Neural crest cell (in vitro differentiated cells): ENCODE results near the gene GOLGA6L2. TPM values are rescaled to one million over a fixed set of nuclear protein-coding genes. Genes with fewer than 3 reads are reported as not detected.
"Not testable (repeated sequence)": the region's sequence is repeated elsewhere in the genome, so short reads cannot be mapped to it uniquely, and the experiment has no call there.

ENCODE experiments used
- DNase-seq: peaks from one replicate; pipeline ENCODE4 v3.0.0; 2021; ENCODE audit warnings: low read depth, mixed read lengths, low spot score
- H3K27ac Mint-ChIP-seq: one replicate; pipeline ENCODE4 v1.8.0; 2021; ENCODE audit warnings: mild to moderate bottlenecking, mixed read lengths; ENCODE audit not compliant: unreplicated experiment
- H3K27me3 Mint-ChIP-seq: 2 replicates; pipeline ENCODE4 v1.8.0; 2021; ENCODE audit warnings: low read depth, mild to moderate bottlenecking, mixed read lengths
- H3K36me3 Mint-ChIP-seq: 2 replicates; pipeline ENCODE4 v1.8.0; 2021; ENCODE audit warnings: low read depth, mild to moderate bottlenecking, mixed read lengths
- H3K4me1 Mint-ChIP-seq: 2 replicates; pipeline ENCODE4 v1.8.0; 2021; ENCODE audit warnings: mixed read lengths
- H3K4me3 Mint-ChIP-seq: one replicate; pipeline ENCODE4 v1.8.0; 2021; ENCODE audit warnings: mild to moderate bottlenecking, mixed read lengths
- H3K9me3 Mint-ChIP-seq: 2 replicates; pipeline ENCODE4 v1.8.0; 2021; ENCODE audit warnings: mixed read lengths
- CTCF ChIP-seq: fragments of 200-600 bp; sonication (generic); conservative IDR thresholded peaks from 2 replicates; pipeline ENCODE4 v1.5.0; 2021; ENCODE audit warnings: antibody characterized with exemption, mild to moderate bottlenecking
- total RNA-seq: library from RNA; stranded (reverse); gene quantifications from 2 replicates; pipeline ENCODE4 v1.2.1, GENCODE V29; 2021

Gene GOLGA6L2
- total RNA-seq, 1 donor from 2014 or later = not detected

DNA sequence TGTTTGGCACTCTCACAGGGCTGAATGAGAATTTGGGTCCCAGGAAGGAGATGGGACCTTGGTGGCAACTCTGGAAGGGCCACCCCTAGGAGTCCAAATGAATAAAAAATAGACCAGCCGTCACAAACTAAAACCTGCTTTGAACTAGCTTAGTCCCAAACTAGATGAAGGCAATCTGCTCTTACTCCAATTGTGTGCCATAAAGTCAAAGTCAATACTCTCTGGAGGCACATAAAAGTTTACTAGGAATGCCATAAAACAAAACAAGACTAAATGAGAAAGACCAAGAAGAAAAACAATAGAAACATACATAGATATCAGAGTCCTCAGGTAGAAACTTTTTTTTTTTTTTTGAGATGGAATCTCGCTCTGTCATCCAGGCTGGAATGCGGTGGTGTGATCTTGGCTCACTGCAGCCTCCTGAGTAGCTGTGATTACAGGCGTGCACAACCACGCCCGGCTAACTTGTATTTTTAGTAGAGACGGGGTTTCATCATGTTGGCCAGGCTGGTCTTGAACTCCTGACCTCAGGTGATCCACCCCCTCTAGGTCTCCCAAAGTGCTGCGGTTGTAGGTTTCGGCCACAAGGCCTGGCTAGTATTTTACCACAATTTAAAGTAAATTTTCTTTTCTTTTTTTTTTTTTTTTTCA lies 8.1 kb downstream of the GOLGA6L2 start:
- H3K36me3 Mint-ChIP-seq = no peaks in the 10 kb centered on the region
- no peak overlapping the region for H3K4me3 Mint-ChIP-seq
- TF ChIP-seq CTCF = no peak
- no peaks in the 10 kb centered on the region for H3K9me3 Mint-ChIP-seq
- H3K27me3 Mint-ChIP-seq = peaks cover 7% of the 10 kb centered on the region
- H3K4me1 Mint-ChIP-seq = no peaks in the 10 kb centered on the region
- no peak for DNase-seq
- H3K27ac Mint-ChIP-seq = no peak overlapping the region

GRCh38 chr15:23437673-23438072 lies 9.4 kb downstream of the GOLGA6L2 start:
- Mint-ChIP-seq H3K4me1 (no peaks in the 10 kb centered on the region), H3K4me3 (no peak overlapping the region), H3K27ac (no peak overlapping the region), H3K9me3 (no peaks in the 10 kb centered on the region), H3K36me3 (no peaks in the 10 kb centered on the region), H3K27me3 (peaks cover 7% of the 10 kb centered on the region)
- no peak for TF ChIP-seq CTCF
- DNase-seq = no peak

- no peak for DNase-seq
- no peaks in the 10 kb centered on the region for H3K4me1 Mint-ChIP-seq
- H3K27me3 Mint-ChIP-seq = peaks cover 2% of the 10 kb centered on the region
- no peaks in the 10 kb centered on the region for H3K36me3 Mint-ChIP-seq
- no peaks in the 10 kb centered on the region for H3K9me3 Mint-ChIP-seq
- no peak overlapping the region for H3K27ac Mint-ChIP-seq
- TF ChIP-seq CTCF = no peak
- H3K4me3 Mint-ChIP-seq = no peak overlapping the region
Observed at GRCh38 chr15:23437146-23437545, 9.9 kb downstream of the GOLGA6L2 start.

DNA sequence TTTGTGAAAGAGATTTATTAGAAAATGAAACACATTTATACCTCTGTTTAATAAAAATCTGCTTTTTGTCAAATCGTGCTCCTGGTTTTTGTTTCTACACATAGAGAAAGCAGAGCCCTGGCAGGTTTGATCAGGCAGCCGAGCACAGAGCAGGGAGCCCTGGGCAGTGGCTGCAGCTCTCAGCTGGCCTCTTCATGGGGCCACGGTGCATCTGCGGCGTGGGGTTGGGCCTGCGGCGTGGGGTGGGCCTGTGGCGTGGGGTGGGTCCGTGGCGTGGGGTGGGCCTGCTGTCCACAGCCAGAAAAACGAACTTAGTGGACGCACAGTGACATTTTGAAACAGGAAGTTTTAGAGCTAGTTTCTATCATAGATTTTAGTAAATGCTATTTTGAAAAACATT lies 10.6 kb downstream of the GOLGA6L2 start:
- H3K27me3 Mint-ChIP-seq = peaks cover 2% of the 10 kb centered on the region
- DNase-seq = no peak
- no peaks in the 10 kb centered on the region for H3K36me3 Mint-ChIP-seq
- no peaks in the 10 kb centered on the region for H3K4me1 Mint-ChIP-seq
- no peaks in the 10 kb centered on the region for H3K9me3 Mint-ChIP-seq
- H3K27ac Mint-ChIP-seq = no peak overlapping the region
- no peak for TF ChIP-seq CTCF
- H3K4me3 Mint-ChIP-seq = no peak overlapping the region

- H3K4me1 Mint-ChIP-seq, H3K36me3 Mint-ChIP-seq, H3K27ac Mint-ChIP-seq: not testable (repeated sequence)
Observed at GRCh38 chr15:23434699-23435098, 12.3 kb downstream of the GOLGA6L2 start.

GRCh38 chr15:23425327-23425726 lies 21.7 kb downstream of the GOLGA6L2 start:
- H3K36me3 Mint-ChIP-seq, H3K27me3 Mint-ChIP-seq, H3K9me3 Mint-ChIP-seq, H3K4me1 Mint-ChIP-seq, DNase-seq, H3K27ac Mint-ChIP-seq, H3K4me3 Mint-ChIP-seq: not testable (repeated sequence)

More at GRCh38 chr15:23434699-23435098, 12.3 kb downstream of the GOLGA6L2 start:
- not testable (repeated sequence) for H3K9me3 Mint-ChIP-seq, DNase-seq, H3K27me3 Mint-ChIP-seq, H3K4me3 Mint-ChIP-seq
